AG10803 (cell line): ENCODE measurements around the gene B3GALNT2.
A peak's percentile ranks its signal among the peaks of the same experiment; 100 is the strongest.

Experiments used
- DNase-seq: peaks from one replicate; pipeline ENCODE4 v3.0.0; 2010; ENCODE audit warnings: low read depth
- H3K4me3 ChIP-seq: 2 replicates; pipeline ENCODE4 v1.5.1; 2011; ENCODE audit warnings: mild to moderate bottlenecking, low read length, control low read depth
- TF ChIP-seq, protein P1 (sequence below): conservative IDR thresholded peaks from 2 replicates; pipeline ENCODE4 v1.5.1; 2011; ENCODE audit warnings: mild to moderate bottlenecking, low read length, control low read depth, inconsistent platforms

The B3GALNT2 gene

DNA sequence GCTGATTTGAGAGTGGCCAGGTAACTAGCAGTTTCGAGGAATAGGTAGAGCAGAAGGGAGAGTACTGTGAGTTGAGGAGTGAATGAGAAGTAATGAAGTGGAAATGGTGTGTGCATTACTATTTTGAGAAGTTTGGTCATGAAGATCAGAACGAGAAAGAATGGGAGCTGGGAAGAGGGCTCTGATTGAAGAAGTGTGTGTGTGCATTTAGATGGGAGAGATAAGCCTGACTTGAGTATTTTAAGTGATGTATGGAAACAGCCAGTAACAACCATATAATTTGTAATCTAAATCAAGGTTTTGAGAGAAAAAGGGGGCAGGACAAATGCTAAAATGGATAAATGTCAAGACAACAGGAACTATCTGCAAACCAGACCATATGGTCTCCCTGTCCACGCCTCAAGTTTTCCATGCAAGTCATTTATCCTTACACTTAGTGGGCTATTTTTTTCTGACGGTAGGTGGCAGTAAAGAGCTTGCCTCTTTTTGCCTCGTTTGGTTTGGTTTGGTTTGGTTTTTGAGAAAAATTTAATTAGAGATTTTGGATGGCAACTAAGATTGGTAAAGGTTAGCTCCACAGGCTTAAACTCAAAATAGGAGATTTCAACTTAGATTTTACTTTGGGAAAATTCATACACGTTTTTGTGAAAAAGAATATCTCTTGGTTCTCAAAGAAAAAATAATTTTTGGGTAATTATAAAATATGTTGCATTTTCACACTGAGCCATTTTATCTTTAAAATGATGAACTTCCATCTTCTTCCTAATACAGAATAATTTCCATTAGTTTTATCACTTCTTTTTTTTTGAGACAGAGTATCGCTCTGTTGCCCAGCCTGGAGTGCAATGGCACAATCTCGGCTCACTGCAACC, 9.5 kb upstream of the B3GALNT2 start:
- H3K4me3 ChIP-seq: no peak overlapping the region
- DNase-seq: peak; percentile 74
- TF ChIP-seq, protein P1, sequence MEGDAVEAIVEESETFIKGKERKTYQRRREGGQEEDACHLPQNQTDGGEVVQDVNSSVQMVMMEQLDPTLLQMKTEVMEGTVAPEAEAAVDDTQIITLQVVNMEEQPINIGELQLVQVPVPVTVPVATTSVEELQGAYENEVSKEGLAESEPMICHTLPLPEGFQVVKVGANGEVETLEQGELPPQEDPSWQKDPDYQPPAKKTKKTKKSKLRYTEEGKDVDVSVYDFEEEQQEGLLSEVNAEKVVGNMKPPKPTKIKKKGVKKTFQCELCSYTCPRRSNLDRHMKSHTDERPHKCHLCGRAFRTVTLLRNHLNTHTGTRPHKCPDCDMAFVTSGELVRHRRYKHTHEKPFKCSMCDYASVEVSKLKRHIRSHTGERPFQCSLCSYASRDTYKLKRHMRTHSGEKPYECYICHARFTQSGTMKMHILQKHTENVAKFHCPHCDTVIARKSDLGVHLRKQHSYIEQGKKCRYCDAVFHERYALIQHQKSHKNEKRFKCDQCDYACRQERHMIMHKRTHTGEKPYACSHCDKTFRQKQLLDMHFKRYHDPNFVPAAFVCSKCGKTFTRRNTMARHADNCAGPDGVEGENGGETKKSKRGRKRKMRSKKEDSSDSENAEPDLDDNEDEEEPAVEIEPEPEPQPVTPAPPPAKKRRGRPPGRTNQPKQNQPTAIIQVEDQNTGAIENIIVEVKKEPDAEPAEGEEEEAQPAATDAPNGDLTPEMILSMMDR: peak; percentile 94

DNA sequence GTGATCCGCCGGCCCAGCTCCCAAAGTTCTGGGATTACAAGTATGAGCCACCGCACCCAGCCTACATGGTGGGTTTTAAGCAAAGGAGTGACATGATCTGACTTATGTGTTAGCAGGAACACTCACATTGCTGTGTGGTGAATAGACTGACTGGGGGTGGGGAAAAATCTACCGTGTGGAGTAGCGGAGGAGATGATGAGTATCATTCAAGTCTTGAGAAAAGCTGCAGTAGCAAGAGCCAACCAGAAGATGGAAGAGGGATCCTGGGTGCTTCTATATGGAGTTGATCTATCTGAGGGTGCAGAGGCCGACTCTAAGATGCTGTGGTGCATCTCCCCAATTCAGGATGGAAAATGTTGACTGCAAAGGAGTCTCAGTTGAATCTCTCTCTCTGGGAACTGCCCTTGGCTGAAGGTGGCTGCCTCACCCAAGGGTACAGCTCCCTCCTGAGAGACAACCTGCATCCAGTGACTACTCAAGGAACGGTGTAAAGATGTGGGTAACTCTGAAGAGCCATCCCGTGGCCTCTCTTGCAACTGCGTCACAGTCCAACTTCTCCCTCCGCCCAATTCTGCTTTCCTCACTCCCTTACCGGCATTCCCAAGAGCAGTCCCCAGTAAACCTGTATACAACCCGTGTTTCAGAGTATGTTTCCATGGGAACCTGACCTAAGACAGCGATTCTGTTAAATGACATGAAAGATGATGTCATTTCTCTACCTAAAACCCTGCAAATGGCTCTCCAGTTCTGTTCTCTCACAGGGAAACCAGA, 7.4 kb upstream of the B3GALNT2 start:
- no peak overlapping the region for H3K4me3 ChIP-seq
- DNase-seq: no peak
- TF ChIP-seq, protein P1: no peak; the same call in 1 of the 2 replicates

DNA sequence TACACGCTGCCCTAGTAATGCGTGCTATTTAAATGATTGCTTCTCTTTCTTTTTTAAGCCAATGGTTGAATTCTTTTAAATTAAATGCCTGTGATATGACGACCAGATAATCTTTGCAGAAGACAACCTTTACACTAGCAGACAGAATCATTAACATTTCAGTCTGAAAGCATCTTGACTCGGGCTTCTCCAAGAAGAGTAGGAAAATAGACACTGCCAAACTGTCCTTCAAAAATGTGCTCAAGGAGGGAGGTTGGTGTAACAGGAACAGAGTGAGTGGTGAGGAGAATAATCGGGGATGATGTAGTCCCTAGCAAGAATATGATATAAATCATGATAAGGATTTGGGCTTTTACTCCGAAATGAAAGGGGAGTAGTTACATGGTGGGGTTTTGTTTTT, 6.6 kb upstream of the B3GALNT2 start:
- no peak overlapping the region for H3K4me3 ChIP-seq
- DNase-seq: no peak
- TF ChIP-seq, protein P1: no peak

DNA sequence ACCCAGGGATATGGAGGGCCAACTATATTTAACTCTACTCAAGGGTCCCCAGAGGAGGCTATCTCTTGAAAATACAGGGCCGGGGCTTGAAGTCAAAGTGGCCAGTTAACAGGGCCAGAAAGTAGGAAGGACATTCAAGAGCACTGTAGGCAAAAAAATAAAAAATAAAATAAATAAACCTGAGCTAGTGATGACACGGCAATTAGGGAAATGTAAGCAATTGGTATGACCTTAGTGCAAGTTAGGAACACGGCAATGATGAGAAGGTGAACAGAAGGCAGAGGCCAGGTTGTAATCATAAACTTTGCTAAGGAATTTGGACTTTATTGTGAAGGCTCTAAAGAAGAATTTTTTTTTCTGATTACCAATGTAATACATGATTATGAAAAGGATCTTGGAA, 3.4 kb upstream of the B3GALNT2 start:
- DNase-seq: no peak
- TF ChIP-seq, protein P1: no peak
- no peak overlapping the region for H3K4me3 ChIP-seq

DNA sequence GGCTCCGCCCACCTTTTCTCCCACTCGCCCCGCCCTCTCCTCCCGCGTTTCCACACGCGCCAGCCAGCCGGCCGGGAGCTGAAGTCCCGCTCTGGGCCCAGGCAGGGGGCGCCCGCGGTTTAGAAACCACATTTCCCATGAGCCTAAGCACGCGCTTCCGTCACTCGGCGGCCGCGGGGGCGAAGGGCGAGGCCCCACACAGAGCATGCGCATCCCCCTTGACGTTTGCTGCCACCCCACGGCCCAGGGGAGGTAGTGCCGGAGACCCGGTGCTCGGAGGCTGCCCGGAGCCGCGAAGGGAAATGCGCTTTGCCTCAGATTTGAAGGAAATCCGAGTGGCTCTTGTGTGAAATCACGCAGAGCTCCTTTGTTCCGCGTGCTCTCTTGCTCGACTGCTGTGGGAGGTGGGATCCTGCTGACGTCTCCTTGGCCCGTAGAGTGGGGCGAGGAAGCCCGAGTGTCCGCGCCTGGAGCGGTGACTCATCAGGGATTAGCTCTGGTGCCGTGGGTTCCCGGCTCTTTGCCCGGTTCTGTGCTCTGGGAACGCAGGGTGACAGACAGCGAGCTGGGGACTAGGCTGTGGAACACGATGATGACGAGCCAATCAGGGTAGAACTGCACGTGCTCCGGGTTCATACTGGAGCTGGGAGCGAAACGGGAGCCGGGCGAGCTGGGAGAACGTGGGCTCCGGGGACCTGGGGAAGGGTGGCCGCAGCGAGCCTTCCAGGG, 406 bp upstream of the B3GALNT2 start:
- TF ChIP-seq, protein P1: peak; percentile 66
- DNase-seq: peak; percentile 99
- H3K4me3 ChIP-seq: peak overlapping the region; percentile 86

DNA sequence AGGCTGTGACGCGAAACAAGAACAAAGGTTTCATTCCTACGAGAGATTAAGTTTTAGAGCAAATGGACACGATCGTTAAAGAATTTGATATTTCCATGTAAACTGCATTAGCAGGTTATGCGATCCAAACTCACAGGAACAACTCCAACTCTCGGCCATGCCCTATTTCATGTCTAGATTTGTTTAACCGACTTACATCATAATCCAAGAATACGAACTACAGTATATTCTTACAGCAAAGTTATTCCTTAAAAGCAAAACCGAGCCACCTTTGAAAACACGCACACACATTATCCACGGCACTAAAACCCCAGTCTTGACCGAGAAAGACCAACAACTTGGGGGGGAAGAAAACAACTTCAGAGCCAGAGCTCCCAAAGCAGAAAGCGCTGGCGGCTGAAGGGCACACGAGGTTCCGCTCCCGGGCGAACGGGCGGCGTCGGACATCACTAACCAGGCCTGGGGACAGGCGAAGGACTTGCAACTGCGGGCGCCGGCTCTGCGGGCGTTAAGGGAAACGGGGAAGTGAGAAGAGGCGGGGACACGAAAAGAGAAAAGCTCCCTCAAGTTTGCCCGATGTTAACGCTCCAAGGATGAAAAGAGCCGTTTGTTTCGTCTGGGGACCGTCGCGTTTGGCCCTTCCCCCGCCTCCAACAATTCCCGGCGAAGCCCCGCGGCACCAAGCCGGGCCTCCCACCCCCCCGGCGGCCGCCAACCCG, 690 bp downstream of the B3GALNT2 start:
- DNase-seq: peak; percentile 41

More for the DNA sequence above, 690 bp downstream of the B3GALNT2 start:
- peak overlapping the region; percentile 68 for H3K4me3 ChIP-seq
- TF ChIP-seq, protein P1: no peak
